B cell (primary cell): ENCODE results near the gene PPP2R5D. TPM values are rescaled to one million over a fixed set of nuclear protein-coding genes. Genes with fewer than 3 reads are reported as not detected.

Source experiments
- polyA plus RNA-seq: library from polyadenylated mRNA; depleted of rRNA; stranded (reverse); fragments of >200 nt; gene quantifications from 2 replicates; pipeline ENCODE4 v1.2.3, GENCODE V29; 2012
- total RNA-seq, 2 donors: library from RNA; stranded (reverse); fragments of 120-200 nt in 1 of 2; gene quantifications; 1 replicate in 1 of 2; 2 replicates in 1 of 2; pipeline versions ENCODE4 v1.2.3 to v1.2.4, GENCODE V29; 2013 to 2022

The PPP2R5D gene
- total and polyA plus RNA-seq, 2 donors (not counting 1 experiment from before 2014, with no cell fraction given): 23.2 to 23.6 TPM

Other genes with a start within 250 kb of the PPP2R5D start
- 54.6 and 55.7 TPM in 2 replicates for gene TBCC, start 238.5 kb upstream of the PPP2R5D start, total RNA-seq
- gene TBCC, start 238.5 kb upstream of the PPP2R5D start, polyA plus RNA-seq: 24.8 and 35.7 TPM in 2 replicates
- gene BICRAL, start 202.5 kb upstream of the PPP2R5D start, total RNA-seq: 34.1 and 34.9 TPM in 2 replicates
- 13.1 and 17.5 TPM in 2 replicates for gene BICRAL, start 202.5 kb upstream of the PPP2R5D start, polyA plus RNA-seq
- gene RPL7L1, start 105.0 kb upstream of the PPP2R5D start, total RNA-seq: 95.9 and 100 TPM in 2 replicates
- 12.8 and 14.5 TPM in 2 replicates for gene RPL7L1, start 105.0 kb upstream of the PPP2R5D start, polyA plus RNA-seq
- gene PTCRA, start 68.5 kb upstream of the PPP2R5D start, total RNA-seq: not detected in 2 replicates
- not detected in 2 replicates for gene PTCRA, start 68.5 kb upstream of the PPP2R5D start, polyA plus RNA-seq
- 159 and 163 TPM in 2 replicates for gene CNPY3, start 55.1 kb upstream of the PPP2R5D start, total RNA-seq
- gene CNPY3, start 55.1 kb upstream of the PPP2R5D start, polyA plus RNA-seq: 96.3 and 123 TPM in 2 replicates
- gene GNMT, start 23.8 kb upstream of the PPP2R5D start, total RNA-seq: 2.0 and 2.8 TPM in 2 replicates
- gene GNMT, start 23.8 kb upstream of the PPP2R5D start, polyA plus RNA-seq: 4.1 and 5.9 TPM in 2 replicates
- gene PEX6, start 5.4 kb upstream of the PPP2R5D start, total RNA-seq: 16.6 and 17.1 TPM in 2 replicates
- 16.0 and 19.9 TPM in 2 replicates for gene PEX6, start 5.4 kb upstream of the PPP2R5D start, polyA plus RNA-seq
- gene MEA1, start 29.4 kb downstream of the PPP2R5D start, total RNA-seq: 32.5 and 35.7 TPM in 2 replicates
- gene MEA1, start 29.4 kb downstream of the PPP2R5D start, polyA plus RNA-seq: 25.6 and 36.7 TPM in 2 replicates
- 50.7 and 52.2 TPM in 2 replicates for gene KLHDC3, start 29.7 kb downstream of the PPP2R5D start, total RNA-seq
- 35.4 and 47.4 TPM in 2 replicates for gene KLHDC3, start 29.7 kb downstream of the PPP2R5D start, polyA plus RNA-seq
- 43.5 and 46.2 TPM in 2 replicates for gene RRP36, start 37.1 kb downstream of the PPP2R5D start, total RNA-seq
- gene RRP36, start 37.1 kb downstream of the PPP2R5D start, polyA plus RNA-seq: 18.5 and 22.8 TPM in 2 replicates
- gene CUL7, start 69.3 kb downstream of the PPP2R5D start, total RNA-seq: 21.4 and 22.7 TPM in 2 replicates
- gene CUL7, start 69.3 kb downstream of the PPP2R5D start, polyA plus RNA-seq: 17.4 and 20.2 TPM in 2 replicates
- gene MRPL2, start 74.9 kb downstream of the PPP2R5D start, total RNA-seq: 43.8 and 45.6 TPM in 2 replicates
- 42.7 and 52.8 TPM in 2 replicates for gene MRPL2, start 74.9 kb downstream of the PPP2R5D start, polyA plus RNA-seq
- gene KLC4, start 75.1 kb downstream of the PPP2R5D start, total RNA-seq: 52.7 and 61.9 TPM in 2 replicates
- 30.6 and 33.0 TPM in 2 replicates for gene KLC4, start 75.1 kb downstream of the PPP2R5D start, polyA plus RNA-seq
- not detected in 2 replicates for gene PTK7, start 91.7 kb downstream of the PPP2R5D start, total RNA-seq
- gene PTK7, start 91.7 kb downstream of the PPP2R5D start, polyA plus RNA-seq: 0.29 TPM in 1 of 2 replicates, not detected in the other
- gene SRF, start 186.7 kb downstream of the PPP2R5D start, total RNA-seq: 22.7 and 23.1 TPM in 2 replicates
- gene SRF, start 186.7 kb downstream of the PPP2R5D start, polyA plus RNA-seq: 21.7 and 24.8 TPM in 2 replicates
- gene CUL9, start 197.6 kb downstream of the PPP2R5D start, total RNA-seq: 110 and 115 TPM in 2 replicates
- gene CUL9, start 197.6 kb downstream of the PPP2R5D start, polyA plus RNA-seq: 98.0 and 129 TPM in 2 replicates
- 25.8 and 29.0 TPM in 2 replicates for gene DNPH1, start 244.9 kb downstream of the PPP2R5D start, total RNA-seq
- gene DNPH1, start 244.9 kb downstream of the PPP2R5D start, polyA plus RNA-seq: 46.2 and 52.8 TPM in 2 replicates